RWPE1 (cell line): ENCODE measurements around the gene CIAO2A.
"Not testable (repeated sequence)": the region's sequence is repeated elsewhere in the genome, so short reads cannot be mapped to it uniquely, and the experiment has no call there.

Experiments
- CTCF ChIA-PET: fragments of 350-600 bp; sonication (Branson Sonifier 250); formaldehyde crosslinking; extraction: SDS; loops from one replicate; lab custom pipeline; 2021; lab: Yijun Ruan, JAX
- POLR2A ChIA-PET: fragments of 400-600 bp; formaldehyde crosslinking; extraction: SDS; loops from one replicate; lab custom pipeline; 2020; ENCODE audit warnings: antibody characterized with exemption; ENCODE audit not compliant: low non-redundant PET; lab: Yijun Ruan, JAX
- DNase-seq: peaks from one replicate; pipeline ENCODE4 v3.0.0; 2012; ENCODE audit warnings: low spot score
- H3K27ac ChIP-seq: fragments of 450-650 bp; 2 replicates; pipeline ENCODE4 v1.5.1; 2017
- TF ChIP-seq, protein P1 (sequence below): fragments of 450-650 bp; conservative IDR thresholded peaks from 2 replicates; pipeline ENCODE4 v1.5.1; 2017; ENCODE audit warnings: low read depth, mild to moderate bottlenecking

CIAO2A gene

GRCh38 chr15:64058279-64058678, 35.4 kb downstream of the CIAO2A start:
- DNase-seq: peak; percentile 65
- TF ChIP-seq, protein P1, sequence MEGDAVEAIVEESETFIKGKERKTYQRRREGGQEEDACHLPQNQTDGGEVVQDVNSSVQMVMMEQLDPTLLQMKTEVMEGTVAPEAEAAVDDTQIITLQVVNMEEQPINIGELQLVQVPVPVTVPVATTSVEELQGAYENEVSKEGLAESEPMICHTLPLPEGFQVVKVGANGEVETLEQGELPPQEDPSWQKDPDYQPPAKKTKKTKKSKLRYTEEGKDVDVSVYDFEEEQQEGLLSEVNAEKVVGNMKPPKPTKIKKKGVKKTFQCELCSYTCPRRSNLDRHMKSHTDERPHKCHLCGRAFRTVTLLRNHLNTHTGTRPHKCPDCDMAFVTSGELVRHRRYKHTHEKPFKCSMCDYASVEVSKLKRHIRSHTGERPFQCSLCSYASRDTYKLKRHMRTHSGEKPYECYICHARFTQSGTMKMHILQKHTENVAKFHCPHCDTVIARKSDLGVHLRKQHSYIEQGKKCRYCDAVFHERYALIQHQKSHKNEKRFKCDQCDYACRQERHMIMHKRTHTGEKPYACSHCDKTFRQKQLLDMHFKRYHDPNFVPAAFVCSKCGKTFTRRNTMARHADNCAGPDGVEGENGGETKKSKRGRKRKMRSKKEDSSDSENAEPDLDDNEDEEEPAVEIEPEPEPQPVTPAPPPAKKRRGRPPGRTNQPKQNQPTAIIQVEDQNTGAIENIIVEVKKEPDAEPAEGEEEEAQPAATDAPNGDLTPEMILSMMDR: no peak
- H3K27ac ChIP-seq: no peak overlapping the region
- POLR2A ChIA-PET: interaction anchor here (0.8 kb wide), 1 partner anchor 548 kb away, joined by 6 read pairs; no protein-coding TSS in a partner anchor
- CTCF ChIA-PET: no interaction called here

DNA sequence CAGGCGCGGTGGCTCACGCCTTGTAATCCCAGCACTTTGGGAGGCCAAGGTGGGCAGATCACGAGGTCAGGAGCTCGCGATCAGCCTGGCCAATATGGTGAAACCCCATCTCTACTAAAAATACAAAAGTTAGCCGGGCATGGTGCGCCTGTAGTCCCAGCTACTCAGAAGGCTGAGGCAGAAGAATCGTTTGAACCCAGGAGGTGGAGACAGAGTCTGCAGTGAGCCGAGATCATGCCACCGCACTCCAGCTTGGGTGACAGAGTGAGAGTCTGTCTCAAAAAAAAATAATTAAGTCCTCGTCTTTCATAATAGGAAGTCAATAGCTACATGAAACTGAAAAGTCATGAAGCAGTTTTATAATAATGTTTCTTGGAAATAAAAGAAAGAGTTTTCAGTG, 40.0 kb downstream of the CIAO2A start:
- H3K27ac ChIP-seq, POLR2A ChIA-PET, DNase-seq: not testable (repeated sequence)
- CTCF ChIA-PET: interaction anchor here (1.7 kb wide), 1 partner anchor 14 kb away, joined by 7 read pairs; no protein-coding TSS in a partner anchor

GRCh38 chr15:64052925-64053491, 40.6 kb downstream of the CIAO2A start:
- TF ChIP-seq, protein P1: no peak
- DNase-seq: no peak
- no peak overlapping the region for H3K27ac ChIP-seq
- POLR2A ChIA-PET: no interaction called here
- CTCF ChIA-PET: interaction anchor here (1.6 kb wide), 1 partner anchor 107 kb away, joined by 6 read pairs; no protein-coding TSS in a partner anchor

DNA sequence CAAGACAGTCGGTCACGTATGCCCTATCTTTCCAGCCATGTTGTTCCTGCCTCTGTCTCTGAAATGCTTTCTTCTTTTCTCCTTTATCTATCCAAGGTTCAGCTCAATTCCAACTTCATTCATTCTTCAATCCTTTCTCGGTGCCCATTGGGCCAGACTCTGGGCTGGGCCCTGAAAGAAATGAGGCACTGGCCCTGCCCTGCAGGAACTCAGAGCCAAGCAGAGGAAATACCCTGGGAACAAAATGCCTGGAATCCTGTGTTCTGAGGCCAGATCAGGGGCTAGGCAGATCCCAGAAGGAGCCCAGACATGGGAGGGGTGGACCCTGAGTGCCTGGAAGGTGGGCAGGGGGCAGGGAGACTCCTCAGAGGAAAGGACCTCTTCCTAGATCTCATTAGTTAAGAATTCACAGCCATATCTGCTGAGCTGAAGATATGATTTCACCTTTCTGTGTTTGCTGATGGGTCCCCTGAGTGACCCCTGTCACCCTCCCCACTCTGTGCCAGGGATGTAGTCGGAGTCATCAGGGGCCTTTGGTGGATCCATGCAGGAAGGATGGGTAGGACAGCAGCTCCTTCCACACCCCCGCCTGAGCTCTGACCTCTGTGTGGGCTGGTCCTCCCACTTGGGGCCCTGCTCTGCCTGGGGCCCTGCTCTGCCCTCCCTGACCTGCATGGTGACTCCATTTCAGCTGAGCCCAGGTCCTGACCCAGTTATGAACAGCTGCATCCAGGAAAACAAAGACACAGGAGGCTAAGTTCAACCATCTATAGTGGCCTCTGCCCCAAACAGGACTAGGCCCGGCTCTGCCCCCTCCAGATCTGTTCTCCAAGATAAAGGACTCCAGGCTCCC, 42.0 kb downstream of the CIAO2A start:
- peak; percentile 36 for DNase-seq
- H3K27ac ChIP-seq: peak overlapping the region; percentile 37
- POLR2A ChIA-PET: no interaction called here
- CTCF ChIA-PET: interaction anchor here (1.3 to 1.6 kb wide), 2 partner anchors 106 to 299 kb away, joined by 3 to 6 read pairs; no protein-coding TSS in a partner anchor
- TF ChIP-seq, protein P1: no peak

GRCh38 chr15:64051093-64051402, 42.6 kb downstream of the CIAO2A start:
- TF ChIP-seq, protein P1: no peak
- no peak for DNase-seq
- CTCF ChIA-PET: interaction anchor here (1.3 to 1.6 kb wide), 2 partner anchors 105 to 299 kb away, joined by 3 to 6 read pairs; no protein-coding TSS in a partner anchor
- no peak overlapping the region for H3K27ac ChIP-seq
- POLR2A ChIA-PET: no interaction called here

- ChIA-PET POLR2A (no interaction called here), CTCF (interaction anchor here (1.2 to 1.3 kb wide), 2 partner anchors 104 to 105 kb away, joined by 3 read pairs; no protein-coding TSS in a partner anchor)
- DNase-seq: no peak
- no peak overlapping the region for H3K27ac ChIP-seq
- TF ChIP-seq, protein P1: no peak
Observed at GRCh38 chr15:64050281-64051092, 43.2 kb downstream of the CIAO2A start.
